ENCODE measurements around the gene ASPM.

The ASPM gene, protein sequence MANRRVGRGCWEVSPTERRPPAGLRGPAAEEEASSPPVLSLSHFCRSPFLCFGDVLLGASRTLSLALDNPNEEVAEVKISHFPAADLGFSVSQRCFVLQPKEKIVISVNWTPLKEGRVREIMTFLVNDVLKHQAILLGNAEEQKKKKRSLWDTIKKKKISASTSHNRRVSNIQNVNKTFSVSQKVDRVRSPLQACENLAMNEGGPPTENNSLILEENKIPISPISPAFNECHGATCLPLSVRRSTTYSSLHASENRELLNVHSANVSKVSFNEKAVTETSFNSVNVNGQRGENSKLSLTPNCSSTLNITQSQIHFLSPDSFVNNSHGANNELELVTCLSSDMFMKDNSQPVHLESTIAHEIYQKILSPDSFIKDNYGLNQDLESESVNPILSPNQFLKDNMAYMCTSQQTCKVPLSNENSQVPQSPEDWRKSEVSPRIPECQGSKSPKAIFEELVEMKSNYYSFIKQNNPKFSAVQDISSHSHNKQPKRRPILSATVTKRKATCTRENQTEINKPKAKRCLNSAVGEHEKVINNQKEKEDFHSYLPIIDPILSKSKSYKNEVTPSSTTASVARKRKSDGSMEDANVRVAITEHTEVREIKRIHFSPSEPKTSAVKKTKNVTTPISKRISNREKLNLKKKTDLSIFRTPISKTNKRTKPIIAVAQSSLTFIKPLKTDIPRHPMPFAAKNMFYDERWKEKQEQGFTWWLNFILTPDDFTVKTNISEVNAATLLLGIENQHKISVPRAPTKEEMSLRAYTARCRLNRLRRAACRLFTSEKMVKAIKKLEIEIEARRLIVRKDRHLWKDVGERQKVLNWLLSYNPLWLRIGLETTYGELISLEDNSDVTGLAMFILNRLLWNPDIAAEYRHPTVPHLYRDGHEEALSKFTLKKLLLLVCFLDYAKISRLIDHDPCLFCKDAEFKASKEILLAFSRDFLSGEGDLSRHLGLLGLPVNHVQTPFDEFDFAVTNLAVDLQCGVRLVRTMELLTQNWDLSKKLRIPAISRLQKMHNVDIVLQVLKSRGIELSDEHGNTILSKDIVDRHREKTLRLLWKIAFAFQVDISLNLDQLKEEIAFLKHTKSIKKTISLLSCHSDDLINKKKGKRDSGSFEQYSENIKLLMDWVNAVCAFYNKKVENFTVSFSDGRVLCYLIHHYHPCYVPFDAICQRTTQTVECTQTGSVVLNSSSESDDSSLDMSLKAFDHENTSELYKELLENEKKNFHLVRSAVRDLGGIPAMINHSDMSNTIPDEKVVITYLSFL (N-terminal part only)

DNA sequence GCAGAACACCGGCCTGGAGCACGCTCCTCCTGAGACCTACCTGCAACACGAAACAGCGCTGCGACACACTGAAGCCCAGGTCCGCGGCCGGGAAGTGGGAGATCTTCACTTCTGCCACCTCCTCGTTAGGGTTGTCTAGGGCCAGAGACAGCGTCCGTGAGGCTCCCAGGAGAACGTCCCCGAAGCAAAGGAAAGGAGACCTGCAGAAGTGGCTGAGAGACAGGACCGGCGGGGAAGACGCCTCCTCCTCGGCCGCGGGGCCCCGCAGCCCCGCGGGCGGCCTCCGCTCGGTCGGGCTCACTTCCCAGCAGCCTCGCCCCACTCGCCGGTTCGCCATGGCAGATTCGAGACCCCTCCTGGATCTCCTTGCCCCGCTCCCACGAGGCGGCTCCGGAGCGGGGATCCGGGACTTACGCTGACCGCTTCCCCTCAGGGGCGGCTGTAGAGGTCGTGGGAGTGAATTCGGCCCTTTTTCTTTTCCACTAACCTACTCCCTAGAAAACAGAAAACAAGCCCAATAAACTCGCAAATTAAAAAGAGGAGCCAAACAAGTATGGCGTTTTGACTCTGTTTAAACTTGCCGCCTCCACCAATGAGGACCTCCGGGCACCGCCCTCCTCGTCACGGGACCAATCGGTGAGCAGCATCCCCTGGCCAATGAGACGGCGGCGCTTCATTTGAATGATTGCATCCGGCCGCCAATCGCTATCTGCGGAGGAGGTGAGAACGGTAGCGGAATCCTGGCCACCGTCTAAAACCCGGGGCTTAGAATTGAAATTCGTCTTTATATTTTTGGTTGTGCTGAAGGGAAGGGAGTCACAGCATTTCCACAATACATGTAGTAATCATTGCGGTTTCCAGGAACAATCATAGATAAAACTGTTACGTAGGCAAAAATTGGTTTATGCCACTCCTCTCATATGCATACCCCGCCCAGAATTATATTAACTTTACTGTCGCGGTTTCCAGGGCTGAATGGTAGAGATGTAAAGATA is at the start of gene ASPM:
Gene ASPM, minus strand, starts transcription at position 569 of the 995 bp plus-strand sequence. Its CDS starts 232 bp downstream, at position 337.
- DNase-seq = peak; percentile 13

- DNase-seq = no peak
Observed at GRCh38 chr1:197195100-197195499, 48.6 kb upstream of the ASPM start.

GRCh38 chr1:197184190-197184589 is 37.7 kb upstream of the ASPM start:
- DNase-seq = no peak

DNA sequence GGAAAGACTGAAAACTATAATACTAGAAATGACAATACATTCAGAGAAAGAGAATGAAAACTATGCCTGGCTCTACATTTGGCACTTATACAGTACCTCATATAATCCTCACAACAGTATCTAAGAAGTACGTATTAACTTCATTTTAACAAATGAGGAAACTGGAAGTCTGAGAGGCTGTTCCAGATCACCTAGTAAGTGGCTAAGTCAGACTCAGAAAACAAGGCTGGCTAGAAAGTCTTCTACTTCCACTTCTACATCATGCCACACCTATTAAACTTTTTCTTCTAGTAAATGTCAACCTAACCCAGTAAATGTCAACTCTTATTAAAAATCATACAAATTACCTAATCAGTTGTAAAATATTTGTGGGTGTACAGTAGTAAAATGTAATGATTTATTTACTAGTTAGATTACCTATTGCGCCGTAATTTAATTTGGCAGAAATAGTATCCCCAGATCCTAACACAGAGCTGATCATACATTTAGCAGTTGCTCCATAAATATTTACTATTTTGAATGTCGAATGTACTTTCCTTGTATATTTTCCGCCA is 36.8 kb upstream of the ASPM start:
- DNase-seq = no peak

DNA sequence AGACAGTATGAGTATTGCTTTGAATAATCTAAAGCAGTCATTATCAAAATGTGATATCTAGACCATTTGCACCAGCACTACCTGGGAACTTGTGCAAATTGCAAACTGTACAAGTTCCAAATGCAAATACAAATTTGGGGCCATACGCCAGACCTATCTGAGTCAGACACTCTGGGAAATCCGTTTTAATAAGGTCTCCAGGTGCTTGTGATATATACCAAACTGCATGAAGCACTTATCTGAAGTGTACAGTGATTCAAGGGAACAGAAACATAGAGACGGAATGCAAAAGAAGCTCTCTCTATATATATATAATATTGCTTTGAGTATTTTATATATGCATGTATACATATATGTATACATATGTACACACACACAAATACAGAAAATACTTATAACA is 36.2 kb upstream of the ASPM start:
- no peak for DNase-seq

DNA sequence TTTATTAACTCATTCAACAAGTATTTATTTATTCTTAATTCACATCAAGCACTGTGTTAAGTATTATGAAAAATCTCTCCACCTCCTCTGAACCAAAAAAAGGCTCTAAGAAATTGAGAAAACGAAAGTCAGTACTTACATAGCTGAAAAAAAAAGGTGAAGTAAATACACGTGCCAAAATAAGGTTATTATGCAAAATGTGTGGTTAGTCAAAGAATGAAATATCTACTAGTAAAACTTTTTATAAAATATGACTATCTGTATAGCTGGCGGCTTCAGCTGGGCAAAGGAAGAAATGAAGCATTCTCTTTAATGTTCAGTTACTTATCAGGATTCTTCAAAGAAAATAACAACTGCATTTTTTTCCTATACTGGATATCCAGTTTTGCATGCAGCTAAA is 35.5 kb upstream of the ASPM start:
- no peak for DNase-seq

DNA sequence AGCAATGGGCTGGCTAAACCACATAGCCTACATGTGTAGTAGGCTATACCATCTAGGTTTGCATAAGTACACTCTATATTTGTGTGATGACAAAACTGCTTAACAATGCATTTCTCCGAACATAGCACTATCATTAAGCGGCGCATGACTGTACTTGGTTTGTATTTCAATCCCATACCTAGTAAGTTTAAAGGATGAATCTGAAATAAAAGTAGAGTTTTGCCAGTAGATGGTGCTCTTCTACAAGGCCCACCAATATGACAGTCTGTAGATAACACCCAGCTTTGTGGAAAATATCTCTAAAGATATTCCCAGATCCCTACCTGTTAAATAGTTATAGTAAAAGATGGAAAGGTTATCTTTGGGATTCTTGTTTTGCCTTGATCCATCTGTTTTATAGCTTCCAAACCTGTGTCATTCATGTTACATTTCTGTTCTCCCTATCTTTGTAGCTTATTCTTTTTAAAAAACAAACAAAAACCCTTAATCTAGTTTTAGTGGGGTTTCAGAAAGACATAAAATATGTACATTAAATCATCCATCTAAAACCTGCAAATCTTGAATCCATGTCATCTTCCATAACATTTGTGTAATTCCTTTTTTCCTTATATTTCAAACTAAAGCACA is 33.9 kb upstream of the ASPM start:
- no peak for DNase-seq

GRCh38 chr1:197178998-197179397 is 32.5 kb upstream of the ASPM start:
- no peak for DNase-seq

GRCh38 chr1:197174818-197175217 is 28.3 kb upstream of the ASPM start:
- DNase-seq = no peak

GRCh38 chr1:197173571-197174507 is 27.4 kb upstream of the ASPM start:
- DNase-seq = no peak

- DNase-seq = no peak
Observed at GRCh38 chr1:197171531-197171930, 25.1 kb upstream of the ASPM start.

DNA sequence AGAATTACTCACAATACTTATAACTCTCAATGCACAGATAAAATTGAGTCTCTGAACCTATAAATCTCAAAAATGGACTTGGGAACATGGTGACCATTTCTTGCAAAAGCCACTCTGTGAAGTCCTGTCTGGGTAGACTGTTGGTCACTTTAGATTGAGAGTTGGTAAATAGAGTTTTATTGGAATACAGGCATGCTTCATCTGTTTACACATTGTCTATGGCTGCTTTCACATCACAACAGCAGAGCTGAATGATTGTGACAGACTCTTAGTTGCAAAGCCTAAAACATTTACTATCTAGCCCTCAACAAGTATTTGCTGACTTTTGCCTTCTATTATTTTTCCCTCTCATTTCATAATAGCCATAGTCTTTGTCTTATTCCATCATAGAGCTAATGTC is 24.1 kb upstream of the ASPM start:
- no peak for DNase-seq

- no peak for DNase-seq
Observed at GRCh38 chr1:197159461-197159860, 13.0 kb upstream of the ASPM start.

- DNase-seq = no peak
Observed at GRCh38 chr1:197156692-197157091, 10.2 kb upstream of the ASPM start.

GRCh38 chr1:197152662-197153061 is 6.2 kb upstream of the ASPM start:
- DNase-seq = no peak

DNA sequence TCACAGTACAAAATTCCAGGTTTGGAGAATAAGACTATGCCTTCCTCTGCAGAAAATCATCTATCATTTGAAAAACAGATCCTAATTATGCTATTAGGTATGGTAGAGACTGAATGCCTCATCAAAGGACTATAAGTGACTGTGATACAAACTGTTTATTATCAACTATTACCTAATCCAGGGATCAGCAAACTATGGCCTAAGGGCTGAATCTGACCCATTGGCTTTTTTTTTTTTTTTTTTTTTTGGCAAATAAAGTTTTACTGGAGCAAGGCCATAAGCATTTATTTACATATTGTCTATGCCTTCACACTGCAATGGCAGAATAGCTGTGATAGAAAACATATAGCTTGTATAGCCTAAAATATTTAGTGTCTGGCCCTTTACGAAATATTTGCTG is 4.7 kb upstream of the ASPM start:
- no peak for DNase-seq

GRCh38 chr1:197150336-197151005 is 4.0 kb upstream of the ASPM start:
- no peak for DNase-seq

GRCh38 chr1:197149340-197149739 is 2.9 kb upstream of the ASPM start:
- DNase-seq = no peak

GRCh38 chr1:197145446-197146024 is 934 bp downstream of the ASPM start:
- no peak for DNase-seq
